HL-60 (cell line): ENCODE measurements around the gene NMBR.

ENCODE experiments used
- DNase-seq, 2 experiments: peaks; one replicate each; pipeline ENCODE4 v3.0.0-alpha.2; 2010 to 2020; ENCODE audit warnings: low read depth in 1 of 2, low spot score in 1 of 2
- H3K27ac ChIP-seq: fragments of 250-450 bp; sonication (Bioruptor Pico); replicated peaks from 2 replicates; pipeline ENCODE4 v1.5.1; 2020; ENCODE audit warnings: mild to moderate bottlenecking, moderate library complexity
- H3K27me3 ChIP-seq: fragments of 250-450 bp; sonication (Bioruptor Pico); 2 replicates; pipeline ENCODE4 v1.5.1; 2021; ENCODE audit warnings: mild to moderate bottlenecking, moderate library complexity; ENCODE audit not compliant: insufficient read depth, poor library complexity, severe bottlenecking
- H3K4me3 ChIP-seq: replicated peaks from 2 replicates; pipeline ENCODE4 v1.5.1; 2011; ENCODE audit warnings: mild to moderate bottlenecking, control low read depth, low read length; ENCODE audit not compliant: insufficient read depth
- CTCF ChIP-seq: IDR thresholded peaks from one replicate; pipeline ENCODE4 v1.5.1; 2011; ENCODE audit warnings: low read length, control low read depth, inconsistent platforms; ENCODE audit not compliant: insufficient read depth
- GABPA ChIP-seq: IDR thresholded peaks from 2 replicates; pipeline ENCODE4 v1.6.1; 2012; ENCODE audit warnings: low read depth
- POLR2AphosphoS5 ChIP-seq: IDR thresholded peaks from 2 replicates; pipeline ENCODE4 v1.6.1; 2012; ENCODE audit warnings: low read depth
- REST ChIP-seq: IDR thresholded peaks from 2 replicates; pipeline ENCODE4 v1.6.1; 2012; ENCODE audit warnings: low read depth; ENCODE audit not compliant: insufficient replicate concordance
- SPI1 ChIP-seq: IDR thresholded peaks from 2 replicates; pipeline ENCODE4 v1.6.1; 2012; ENCODE audit warnings: low read depth, mild to moderate bottlenecking, borderline replicate concordance

The NMBR gene

GRCh38 chr6:142172758-142173157 lies 25.8 kb upstream of the NMBR start:
- H3K4me3 ChIP-seq = no peak overlapping the region
- DNase-seq = no peak
- H3K27me3 ChIP-seq = no peaks in the 10 kb centered on the region
- H3K27ac ChIP-seq = no peak overlapping the region
- TF ChIP-seq REST (no peak), CTCF (no peak), SPI1 (no peak), POLR2AphosphoS5 (no peak), GABPA (no peak)

- H3K27me3 ChIP-seq = no peaks in the 10 kb centered on the region
- no peak overlapping the region for H3K27ac ChIP-seq
- TF ChIP-seq CTCF (no peak), SPI1 (no peak), POLR2AphosphoS5 (no peak), REST (no peak), GABPA (no peak)
- no peak overlapping the region for H3K4me3 ChIP-seq
- DNase-seq = no peak
Measured at GRCh38 chr6:142171351-142171750, 24.4 kb upstream of the NMBR start.

GRCh38 chr6:142167486-142167885 lies 20.6 kb upstream of the NMBR start:
- DNase-seq = no peak
- Histone ChIP-seq H3K27ac (no peak overlapping the region), H3K4me3 (no peak overlapping the region), H3K27me3 (no peaks in the 10 kb centered on the region)
- TF ChIP-seq SPI1 (no peak), GABPA (no peak), REST (no peak), POLR2AphosphoS5 (no peak), CTCF (no peak)
